ENCODE results near the gene RSRC1.
"Not testable (repeated sequence)": the region's sequence is repeated elsewhere in the genome, so short reads cannot be mapped to it uniquely, and the experiment has no call there.

Gene RSRC1

GRCh38 chr3:158101335-158102241, 8.3 kb upstream of the RSRC1 start:
- DNase-seq: peak; percentile 78

- DNase-seq: peak; percentile 85
Observed at GRCh38 chr3:158102242-158103080, 7.4 kb upstream of the RSRC1 start.

GRCh38 chr3:158103081-158103886, 6.6 kb upstream of the RSRC1 start:
- no peak for DNase-seq

GRCh38 chr3:158103887-158104327, 6.0 kb upstream of the RSRC1 start:
- DNase-seq: no peak

- no peak for DNase-seq
Observed at GRCh38 chr3:158104431-158104921, 5.4 kb upstream of the RSRC1 start.

GRCh38 chr3:158105119-158105709, 4.7 kb upstream of the RSRC1 start:
- no peak for DNase-seq

GRCh38 chr3:158105710-158106253, 4.1 kb upstream of the RSRC1 start:
- peak; percentile 71 for DNase-seq

- DNase-seq: peak; percentile 59
Observed at GRCh38 chr3:158106766-158107471, 3.0 kb upstream of the RSRC1 start.

GRCh38 chr3:158107605-158108444, 2.1 kb upstream of the RSRC1 start:
- DNase-seq: no peak

GRCh38 chr3:158108445-158108985, 1.4 kb upstream of the RSRC1 start:
- no peak for DNase-seq

GRCh38 chr3:158109295-158109803, 540 bp upstream of the RSRC1 start:
- DNase-seq: no peak

GRCh38 chr3:158110658-158111018, 749 bp downstream of the RSRC1 start:
- peak; percentile 97 for DNase-seq

- DNase-seq: no peak
Observed at GRCh38 chr3:158111861-158112260, 2.0 kb downstream of the RSRC1 start.

GRCh38 chr3:158113595-158113994, 3.7 kb downstream of the RSRC1 start:
- not testable (repeated sequence) for DNase-seq

GRCh38 chr3:158120330-158120729, 10.4 kb downstream of the RSRC1 start:
- DNase-seq: no peak

- no peak for DNase-seq
Observed at GRCh38 chr3:158121295-158121694, 11.4 kb downstream of the RSRC1 start.

- DNase-seq: not testable (repeated sequence)
Observed at GRCh38 chr3:158122721-158123120, 12.8 kb downstream of the RSRC1 start.

GRCh38 chr3:158127250-158128219, 17.6 kb downstream of the RSRC1 start:
- DNase-seq: peak; percentile 12

GRCh38 chr3:158128755-158129154, 18.9 kb downstream of the RSRC1 start:
- DNase-seq: no peak

Measured in NCI-H2171 treated with DMSO at 0.1 percent for 48 hours (cell line).